ENCODE data around the gene PPM1H.
"Not testable (repeated sequence)": the region's sequence is repeated elsewhere in the genome, so short reads cannot be mapped to it uniquely, and the experiment has no call there.

The PPM1H gene

DNA sequence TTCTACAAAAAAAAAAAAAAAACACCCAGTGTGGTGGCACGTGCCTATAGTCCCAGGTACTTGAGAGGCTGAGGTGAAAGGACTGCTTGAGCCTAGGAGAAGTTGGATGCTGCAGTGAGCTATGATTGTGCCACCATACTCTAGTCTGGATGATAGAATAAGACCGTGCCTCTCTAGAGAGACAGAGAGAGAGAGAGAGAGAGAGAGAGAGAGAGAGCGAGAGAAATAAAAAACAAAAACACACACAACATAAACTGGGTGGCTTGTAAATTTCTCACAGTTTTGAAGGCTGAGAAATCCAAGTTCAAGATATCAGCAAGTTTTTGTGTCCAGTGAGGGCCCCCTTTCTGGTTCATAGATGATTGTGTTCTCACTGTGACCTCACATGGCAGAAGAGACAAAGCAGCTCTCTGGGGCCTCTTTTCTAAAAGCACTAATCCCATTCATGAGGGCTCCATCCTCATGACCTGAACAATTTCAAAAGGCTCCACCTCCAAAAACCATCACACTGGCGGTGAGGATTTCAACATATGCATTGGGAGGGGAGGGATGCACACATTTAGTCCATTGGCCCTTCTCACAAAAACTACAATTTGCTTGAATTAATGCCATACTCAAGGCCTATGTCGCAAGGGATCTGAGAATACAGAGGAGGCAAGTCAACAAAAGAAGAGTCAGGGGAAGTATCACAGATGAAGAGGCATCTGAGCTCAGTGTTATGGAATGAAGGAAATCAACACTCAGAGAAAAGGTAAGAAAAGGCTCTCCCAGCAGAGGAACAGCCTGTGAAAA lies 94.9 kb downstream of the PPM1H start:
- Histone ChIP-seq H3K9me3 (ENCODE audit: control insufficient read depth, insufficient read depth, low read length) (no peaks in the 10 kb centered on the region), H3K36me3 (ENCODE audit: insufficient read depth, low read length) (no peaks in the 10 kb centered on the region), H3K9ac (ENCODE audit: low read depth, low read length) (no peak overlapping the region), H3K4me1 (ENCODE audit: insufficient read depth, low read length) (peaks cover 14% of the 10 kb centered on the region)

DNA sequence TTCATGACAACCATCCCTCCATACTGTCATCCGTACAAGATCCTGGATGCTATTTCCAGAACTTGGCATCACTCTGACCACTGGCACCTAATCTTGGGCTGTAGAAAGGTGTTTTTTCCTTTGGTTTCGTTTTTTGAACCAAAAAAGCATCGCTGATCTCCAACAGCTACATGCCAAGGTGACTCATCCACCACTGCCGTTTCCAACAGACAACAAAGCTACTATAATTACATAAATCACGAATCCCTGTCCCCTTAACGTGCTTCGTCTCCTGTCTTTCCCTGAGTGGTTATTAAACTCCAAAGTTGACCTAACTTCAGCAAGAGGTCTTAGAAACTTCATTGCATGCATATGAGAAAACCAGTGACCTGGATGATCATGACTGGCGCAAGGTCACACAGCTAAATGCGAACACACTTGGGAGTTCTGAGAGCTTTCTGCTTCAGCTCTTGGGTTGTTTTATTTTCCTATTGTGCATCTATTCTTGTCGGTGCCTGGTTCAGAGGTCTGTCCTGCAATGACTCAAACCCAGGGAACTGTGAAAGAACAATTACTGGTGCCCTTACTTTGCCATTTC lies 99.9 kb downstream of the PPM1H start:
- no peaks in the 10 kb centered on the region; the same call in 1 of the 2 replicates for H3K36me3 ChIP-seq (ENCODE audit: insufficient read depth, low read length)
- H3K9me3 ChIP-seq (ENCODE audit: control insufficient read depth, insufficient read depth, low read length): no peaks in the 10 kb centered on the region
- H3K4me1 ChIP-seq (ENCODE audit: insufficient read depth, low read length): peaks cover 6% of the 10 kb centered on the region

DNA sequence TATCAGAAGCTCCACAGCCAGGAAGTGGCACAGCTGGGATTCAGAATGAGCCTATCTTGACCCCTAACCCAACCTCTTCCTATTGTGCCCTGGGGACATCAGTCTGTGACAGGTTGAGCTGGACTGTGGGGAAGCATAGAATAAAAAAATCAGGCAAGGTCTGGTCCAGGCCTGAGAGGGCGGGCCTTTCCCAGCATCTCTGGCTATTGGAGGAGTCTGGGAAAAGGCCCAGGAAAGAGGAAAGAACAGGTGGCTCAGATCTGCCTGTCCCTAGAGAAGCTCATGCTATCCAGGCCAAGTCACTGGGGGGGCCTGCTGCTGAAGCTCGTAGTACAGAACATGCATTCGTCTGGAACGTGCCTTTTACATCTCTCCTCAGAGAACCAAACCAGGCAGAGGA lies 100.5 kb downstream of the PPM1H start:
- Histone ChIP-seq H3K9me3 (ENCODE audit: control insufficient read depth, insufficient read depth, low read length) (no peaks in the 10 kb centered on the region), H3K36me3 (ENCODE audit: insufficient read depth, low read length) (no peaks in the 10 kb centered on the region; the same call in 1 of the 2 replicates), H3K9ac (ENCODE audit: low read depth, low read length) (no peak overlapping the region), H3K4me1 (ENCODE audit: insufficient read depth, low read length) (peaks cover 6% of the 10 kb centered on the region)

More for the DNA sequence above, 99.9 kb downstream of the PPM1H start:
- H3K9ac ChIP-seq (ENCODE audit: low read depth, low read length): no peak overlapping the region

DNA sequence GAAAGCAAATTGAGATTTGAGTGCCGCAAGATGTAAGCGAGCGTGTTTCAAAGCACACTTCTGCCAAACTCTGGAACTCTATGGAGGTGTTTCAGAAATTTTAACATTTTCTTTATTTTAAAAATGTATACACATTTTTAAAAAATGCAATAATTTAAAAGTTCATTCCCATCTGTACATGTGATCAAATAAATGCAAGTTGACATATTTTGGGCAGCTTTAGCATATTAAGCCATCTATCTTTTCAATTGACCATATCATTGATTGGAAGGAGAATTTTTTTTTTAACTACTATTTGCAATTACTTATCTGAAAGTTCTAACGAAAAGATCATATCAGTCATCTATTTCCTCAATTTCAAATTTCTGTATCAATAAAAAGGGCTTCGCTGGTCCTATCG lies 101.3 kb downstream of the PPM1H start:
- Histone ChIP-seq H3K36me3 (ENCODE audit: insufficient read depth, low read length) (no peaks in the 10 kb centered on the region; the same call in 1 of the 2 replicates), H3K9me3 (ENCODE audit: control insufficient read depth, insufficient read depth, low read length) (no peaks in the 10 kb centered on the region), H3K9ac (ENCODE audit: low read depth, low read length) (no peak overlapping the region), H3K4me1 (ENCODE audit: insufficient read depth, low read length) (peaks cover 6% of the 10 kb centered on the region)

DNA sequence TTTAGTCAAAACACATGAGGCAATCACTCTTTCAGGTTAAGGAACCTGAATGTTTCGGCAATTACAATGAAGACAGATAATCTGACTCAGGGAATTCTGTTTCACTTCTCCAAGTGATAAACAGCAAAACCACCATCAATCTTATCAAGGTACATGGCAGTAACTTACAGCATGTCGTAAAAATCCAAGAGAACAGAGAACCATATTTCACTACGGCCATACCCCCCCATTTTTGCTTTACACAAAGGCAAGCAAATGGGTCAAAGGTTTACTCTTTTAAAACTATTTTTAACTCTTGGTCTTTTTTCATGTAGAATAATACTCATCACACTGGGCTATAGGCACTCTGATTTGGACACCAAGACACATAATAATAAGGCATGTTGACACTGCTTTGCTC lies 102.4 kb downstream of the PPM1H start:
- no peak overlapping the region for H3K9ac ChIP-seq (ENCODE audit: low read depth, low read length)
- no peaks in the 10 kb centered on the region; the same call in 1 of the 2 replicates for H3K36me3 ChIP-seq (ENCODE audit: insufficient read depth, low read length)
- no peaks in the 10 kb centered on the region for H3K9me3 ChIP-seq (ENCODE audit: control insufficient read depth, insufficient read depth, low read length)
- H3K4me1 ChIP-seq (ENCODE audit: insufficient read depth, low read length): peaks cover 6% of the 10 kb centered on the region

DNA sequence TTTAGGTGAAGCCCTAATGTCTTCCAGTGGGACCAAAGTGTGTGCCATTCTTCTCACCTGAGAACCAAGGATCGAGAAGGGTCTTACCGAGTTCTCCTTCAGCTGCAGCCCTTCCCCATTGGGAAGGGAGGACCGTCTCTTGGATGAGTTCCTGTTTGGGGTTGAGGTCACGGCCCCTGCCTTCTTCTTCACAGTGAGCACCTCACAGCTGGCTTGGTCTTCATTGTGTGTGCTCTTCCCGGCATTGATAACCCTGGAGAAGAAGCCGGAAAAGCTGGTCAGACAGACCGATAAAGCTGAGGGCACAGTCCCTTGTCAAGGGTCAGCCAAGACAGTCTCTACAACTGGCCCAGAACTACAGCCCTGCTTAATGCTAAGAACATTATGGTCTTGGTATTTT lies 102.9 kb downstream of the PPM1H start:
- H3K36me3 ChIP-seq (ENCODE audit: insufficient read depth, low read length): no peaks in the 10 kb centered on the region; the same call in 1 of the 2 replicates
- no peaks in the 10 kb centered on the region for H3K9me3 ChIP-seq (ENCODE audit: control insufficient read depth, insufficient read depth, low read length)
- no peak overlapping the region for H3K9ac ChIP-seq (ENCODE audit: low read depth, low read length)
- H3K4me1 ChIP-seq (ENCODE audit: insufficient read depth, low read length): peaks cover 6% of the 10 kb centered on the region

DNA sequence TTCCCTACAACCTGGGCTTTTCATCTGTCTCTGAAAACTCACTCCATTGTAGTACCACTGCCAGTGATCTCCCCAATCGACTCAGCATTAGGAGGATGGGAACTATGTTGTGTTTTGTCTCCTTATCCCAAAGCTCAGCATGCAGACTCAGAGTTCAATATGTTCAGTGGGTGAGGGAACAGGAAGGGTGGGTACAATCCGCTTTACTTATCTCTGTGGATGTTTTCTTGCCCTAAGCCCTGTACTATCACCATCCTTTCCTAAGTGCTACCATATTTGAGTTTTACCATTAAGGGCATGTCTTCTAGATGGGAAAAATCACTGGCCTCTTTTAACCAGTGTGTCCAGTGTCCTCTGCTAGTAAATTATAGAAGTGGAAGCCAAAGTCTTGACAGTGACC lies 107.1 kb downstream of the PPM1H start:
- Histone ChIP-seq H3K4me1 (ENCODE audit: insufficient read depth, low read length) (no peaks in the 10 kb centered on the region), H3K36me3 (ENCODE audit: insufficient read depth, low read length) (no peaks in the 10 kb centered on the region; the same call in 1 of the 2 replicates), H3K9ac (ENCODE audit: low read depth, low read length) (no peak overlapping the region), H3K9me3 (ENCODE audit: control insufficient read depth, insufficient read depth, low read length) (no peaks in the 10 kb centered on the region)

DNA sequence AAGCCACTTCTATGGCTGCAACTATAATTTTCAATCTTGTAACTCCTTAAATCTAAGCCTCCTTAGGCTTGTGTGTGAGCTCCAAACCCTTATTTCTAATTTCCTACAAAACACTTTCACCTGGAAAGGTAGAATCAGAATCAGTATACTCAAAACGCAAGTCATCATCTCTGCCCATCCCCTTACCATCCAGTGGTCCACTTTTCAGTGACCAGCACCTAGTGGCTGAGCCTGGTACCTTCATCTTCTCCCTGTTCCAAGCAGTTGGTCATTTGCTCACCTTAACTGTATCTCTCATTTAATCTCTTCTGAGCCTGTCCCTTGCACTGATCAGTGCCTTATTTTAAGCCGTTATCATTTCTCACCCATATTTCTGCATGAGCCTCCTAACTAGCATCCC lies 107.9 kb downstream of the PPM1H start:
- Histone ChIP-seq H3K36me3 (ENCODE audit: insufficient read depth, low read length) (no peaks in the 10 kb centered on the region; the same call in 1 of the 2 replicates), H3K9me3 (ENCODE audit: control insufficient read depth, insufficient read depth, low read length) (no peaks in the 10 kb centered on the region)

DNA sequence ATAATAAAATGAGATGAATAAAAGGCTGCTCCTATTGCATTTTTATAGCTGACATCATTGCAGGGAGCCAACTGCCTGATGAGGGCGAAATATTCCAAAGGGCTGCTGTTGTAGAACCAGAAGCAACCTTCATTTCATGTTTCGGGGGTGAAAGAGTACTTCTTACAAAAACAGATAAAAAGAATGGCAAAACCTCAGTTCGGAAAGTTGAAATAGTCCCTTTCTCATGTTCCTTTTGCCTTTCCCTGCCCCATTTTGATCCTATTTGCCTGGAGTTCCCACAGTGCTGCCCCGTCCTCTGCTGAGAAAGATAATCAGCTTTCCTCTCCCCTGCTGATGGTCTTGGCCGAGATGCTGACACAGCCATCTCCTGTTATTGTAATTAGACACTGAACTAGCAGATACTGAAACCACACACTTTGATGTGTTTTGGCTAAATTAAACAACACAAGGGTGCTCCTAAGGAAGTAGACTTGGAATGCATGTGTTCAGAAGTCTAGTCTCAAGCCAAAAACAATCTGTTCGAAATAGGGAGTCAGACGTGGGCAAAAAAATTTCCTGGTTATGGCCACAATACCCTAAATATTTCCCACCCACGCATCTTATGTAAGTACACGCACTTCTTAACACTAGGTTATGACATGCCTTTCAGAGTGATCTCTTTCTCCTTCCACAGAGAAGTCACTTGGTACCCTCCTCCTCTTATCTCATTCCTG lies 117.2 kb downstream of the PPM1H start:
- Histone ChIP-seq H3K4me1 (ENCODE audit: insufficient read depth, low read length) (0 out of 2 replicates have a peak, but pooled peaks cover 7% of the 10 kb centered on the region), H3K9ac (ENCODE audit: low read depth, low read length) (no peak overlapping the region)

More for the DNA sequence above, 107.9 kb downstream of the PPM1H start:
- H3K4me1 ChIP-seq (ENCODE audit: insufficient read depth, low read length): no peaks in the 10 kb centered on the region
- no peak overlapping the region for H3K9ac ChIP-seq (ENCODE audit: low read depth, low read length)

DNA sequence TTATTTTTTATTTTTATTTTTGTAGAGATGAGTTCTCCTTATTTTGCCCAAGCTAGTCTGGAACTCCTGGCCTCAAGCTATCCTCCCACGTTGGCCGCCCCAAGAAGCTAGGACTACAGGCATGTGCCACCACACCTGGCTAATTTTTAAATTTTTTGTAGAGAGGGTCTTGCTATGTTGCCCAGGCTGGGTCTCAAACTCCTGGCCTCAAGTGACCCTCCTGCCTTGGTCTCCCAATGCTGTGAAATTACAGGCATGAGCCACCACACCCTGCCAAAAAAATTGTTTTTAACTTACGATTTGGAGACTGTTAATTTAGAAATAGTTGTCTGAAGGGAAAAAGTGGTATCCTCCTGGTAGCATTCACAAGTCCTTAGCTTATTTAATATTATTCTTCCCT lies 120.7 kb downstream of the PPM1H start:
- Histone ChIP-seq H3K9ac (ENCODE audit: low read depth, low read length) (no peak overlapping the region), H3K9me3 (ENCODE audit: control insufficient read depth, insufficient read depth, low read length) (no peaks in the 10 kb centered on the region), H3K4me1 (ENCODE audit: insufficient read depth, low read length) (0 out of 2 replicates have a peak, but pooled peaks cover 7% of the 10 kb centered on the region), H3K36me3 (ENCODE audit: insufficient read depth, low read length) (no peaks in the 10 kb centered on the region)

More for the DNA sequence above, 117.2 kb downstream of the PPM1H start:
- Histone ChIP-seq H3K36me3 (ENCODE audit: insufficient read depth, low read length) (no peaks in the 10 kb centered on the region), H3K9me3 (ENCODE audit: control insufficient read depth, insufficient read depth, low read length) (no peaks in the 10 kb centered on the region)

DNA sequence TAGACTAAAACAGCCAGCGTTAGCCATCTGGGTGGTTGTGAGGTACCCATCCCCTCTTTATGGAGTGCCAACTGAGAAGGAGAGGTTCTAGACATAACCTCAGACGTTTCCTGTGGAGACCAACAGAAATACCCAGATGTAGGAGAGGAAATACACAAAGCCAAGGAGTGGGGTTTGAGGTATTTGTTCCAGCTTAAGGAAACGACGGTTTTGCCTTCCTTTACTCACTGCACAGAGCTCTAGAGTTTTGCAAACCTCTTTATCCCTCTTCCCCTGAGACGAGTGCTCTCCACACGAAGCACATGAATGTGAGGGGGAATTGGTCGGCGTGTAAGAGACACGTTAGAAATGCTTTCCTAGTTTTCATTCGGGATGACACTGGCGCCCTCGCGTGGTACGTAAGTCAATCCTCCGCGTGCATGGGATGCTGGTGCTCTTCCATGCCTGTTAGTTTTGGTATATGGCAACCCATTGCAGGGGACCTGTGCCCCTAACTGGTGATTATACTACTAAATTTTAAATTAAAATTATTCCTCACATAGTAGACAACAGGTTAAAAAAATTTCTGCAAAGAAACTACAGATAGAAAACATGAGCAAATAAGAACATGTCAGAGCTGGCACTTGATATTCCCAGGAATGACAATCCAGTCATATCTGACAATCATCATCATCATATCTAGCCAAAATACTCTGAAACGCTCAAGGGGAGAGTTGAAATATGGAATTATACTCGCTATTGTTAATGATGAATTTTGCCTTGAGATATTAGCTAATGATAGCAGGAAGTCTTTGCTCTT lies 121.7 kb downstream of the PPM1H start:
- H3K9ac ChIP-seq (ENCODE audit: low read depth, low read length): 0 out of 2 replicates have a peak overlapping the region, but pooled peaks have one; percentile 2
- no peaks in the 10 kb centered on the region for H3K36me3 ChIP-seq (ENCODE audit: insufficient read depth, low read length)
- no peaks in the 10 kb centered on the region for H3K9me3 ChIP-seq (ENCODE audit: control insufficient read depth, insufficient read depth, low read length)
- 0 out of 2 replicates have a peak, but pooled peaks cover 7% of the 10 kb centered on the region for H3K4me1 ChIP-seq (ENCODE audit: insufficient read depth, low read length)

DNA sequence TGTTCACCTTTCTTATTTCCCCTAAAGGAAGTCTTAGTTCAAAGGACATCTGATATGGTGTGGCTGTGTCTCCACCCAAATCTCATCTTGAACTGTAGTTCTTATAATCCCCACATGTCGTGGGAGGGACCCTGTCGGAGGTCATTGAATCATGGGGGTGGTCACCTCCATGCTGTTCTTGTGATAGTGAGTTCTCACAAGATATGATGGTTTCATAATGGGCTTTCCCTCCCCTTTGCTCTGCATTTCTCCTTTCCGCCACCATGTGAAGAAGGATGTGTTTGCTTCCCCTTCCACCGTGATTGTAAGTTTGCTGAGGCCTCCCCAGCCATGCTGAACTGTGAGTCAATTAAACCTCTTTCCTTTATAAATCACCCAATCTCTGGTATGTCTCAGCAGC lies 123.5 kb downstream of the PPM1H start:
- H3K4me1 ChIP-seq (ENCODE audit: insufficient read depth, low read length); H3K9ac ChIP-seq (ENCODE audit: low read depth, low read length); H3K36me3 ChIP-seq (ENCODE audit: insufficient read depth, low read length); H3K9me3 ChIP-seq (ENCODE audit: control insufficient read depth, insufficient read depth, low read length): not testable (repeated sequence)

DNA sequence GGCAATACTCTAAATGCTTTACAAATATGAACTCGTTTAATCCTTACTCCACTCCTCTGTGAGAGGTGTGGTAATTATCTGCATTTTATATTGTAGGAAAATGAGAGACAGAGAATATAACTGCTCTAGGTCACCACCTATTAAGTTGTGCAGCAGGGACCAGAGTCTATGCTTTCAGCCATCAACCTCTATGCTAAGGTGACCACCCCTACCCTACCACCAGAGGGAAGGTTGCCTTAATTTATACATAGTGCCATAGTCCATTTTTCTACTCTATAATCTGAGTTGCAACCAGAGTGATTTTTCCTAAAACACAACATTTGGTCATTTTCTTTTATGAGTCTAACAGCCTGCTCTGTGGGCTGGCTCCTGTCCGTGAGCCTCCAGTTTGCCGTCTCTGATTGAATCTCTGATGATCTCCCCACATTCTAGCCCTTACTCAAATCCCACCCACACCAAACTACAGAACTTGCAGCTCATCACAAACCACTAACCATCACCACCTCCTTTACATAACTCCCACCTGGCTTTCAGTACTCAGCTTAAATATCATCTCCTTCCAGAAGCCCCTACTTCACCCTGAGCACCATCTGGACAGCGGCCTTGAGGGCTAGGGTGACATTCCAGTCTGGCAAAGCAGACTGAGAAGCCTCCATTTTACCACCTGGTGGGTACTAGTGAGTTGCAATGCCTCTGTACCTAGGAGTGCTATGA lies 126.6 kb downstream of the PPM1H start:
- Histone ChIP-seq H3K9me3 (ENCODE audit: control insufficient read depth, insufficient read depth, low read length) (no peaks in the 10 kb centered on the region), H3K36me3 (ENCODE audit: insufficient read depth, low read length) (no peaks in the 10 kb centered on the region), H3K9ac (ENCODE audit: low read depth, low read length) (no peak overlapping the region), H3K4me1 (ENCODE audit: insufficient read depth, low read length) (0 out of 2 replicates have a peak, but pooled peaks cover 3% of the 10 kb centered on the region)
